A549 treated with Mapracorat at 1 μM for 4 hours (cell line): ENCODE measurements around the gene SHMT1. TPM values are rescaled to one million over a fixed set of nuclear protein-coding genes. Genes with fewer than 3 reads are reported as not detected.

Experiments
- total RNA-seq: library from RNA; stranded (reverse); fragments of 200-300 nt; extraction: Qiagen RNA extraction; gene quantifications from 5 replicates; pipeline ENCODE4 v1.2.3, GENCODE V29; 2022

The SHMT1 gene
- total RNA-seq: 42.8 to 49.1 TPM (median 47.7 TPM) in 5 replicates

DNA sequence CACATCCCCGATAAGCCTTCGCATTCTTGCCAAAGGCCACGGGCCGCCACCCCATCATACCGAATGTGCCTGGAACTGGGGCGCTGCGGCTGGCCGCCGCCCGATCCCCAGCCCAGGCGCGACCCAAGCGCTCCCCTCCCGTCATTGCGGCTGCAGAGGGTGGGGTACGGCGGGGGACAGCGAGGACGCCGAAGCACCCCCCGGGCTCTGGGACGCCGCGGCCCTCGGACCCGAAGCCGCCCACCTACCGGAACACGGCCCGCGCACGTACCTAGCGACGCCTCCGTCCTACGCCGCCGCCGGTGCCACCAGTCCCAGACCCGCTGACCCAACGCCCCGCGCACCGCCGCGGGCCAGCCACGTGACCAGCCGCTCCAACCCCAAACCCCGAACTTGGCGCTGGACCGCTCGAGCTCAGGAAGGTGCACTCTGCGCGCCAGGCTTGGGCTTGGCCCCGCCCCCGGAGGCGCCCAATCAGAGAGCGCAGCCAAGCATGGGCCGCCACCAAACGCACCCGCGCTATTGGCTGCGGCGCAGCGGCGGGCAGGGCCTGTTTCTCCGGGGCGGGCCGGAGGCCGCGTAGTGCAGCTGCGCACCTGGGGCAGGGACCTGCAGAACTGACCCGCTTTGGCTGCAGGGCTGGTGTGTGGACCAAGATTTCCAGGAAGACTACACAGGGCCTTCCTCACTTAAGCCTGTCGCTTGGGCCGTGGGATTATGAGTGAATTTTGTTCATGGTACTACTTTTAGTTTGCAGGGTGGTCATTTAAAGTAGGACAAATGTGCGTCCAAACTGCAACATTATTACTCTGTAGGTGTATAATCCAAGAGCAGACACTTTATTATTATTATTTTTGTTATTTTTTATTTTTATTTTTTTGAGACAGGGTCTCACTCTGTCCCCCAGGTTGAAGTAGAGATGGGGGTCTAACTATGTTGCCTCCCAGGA is at the start of gene SHMT1:
TSS of gene SHMT1 (minus strand) at position 450 of the 949 bp plus-strand sequence. CDS start 7,569 bp downstream, outside the sequence.

DNA sequence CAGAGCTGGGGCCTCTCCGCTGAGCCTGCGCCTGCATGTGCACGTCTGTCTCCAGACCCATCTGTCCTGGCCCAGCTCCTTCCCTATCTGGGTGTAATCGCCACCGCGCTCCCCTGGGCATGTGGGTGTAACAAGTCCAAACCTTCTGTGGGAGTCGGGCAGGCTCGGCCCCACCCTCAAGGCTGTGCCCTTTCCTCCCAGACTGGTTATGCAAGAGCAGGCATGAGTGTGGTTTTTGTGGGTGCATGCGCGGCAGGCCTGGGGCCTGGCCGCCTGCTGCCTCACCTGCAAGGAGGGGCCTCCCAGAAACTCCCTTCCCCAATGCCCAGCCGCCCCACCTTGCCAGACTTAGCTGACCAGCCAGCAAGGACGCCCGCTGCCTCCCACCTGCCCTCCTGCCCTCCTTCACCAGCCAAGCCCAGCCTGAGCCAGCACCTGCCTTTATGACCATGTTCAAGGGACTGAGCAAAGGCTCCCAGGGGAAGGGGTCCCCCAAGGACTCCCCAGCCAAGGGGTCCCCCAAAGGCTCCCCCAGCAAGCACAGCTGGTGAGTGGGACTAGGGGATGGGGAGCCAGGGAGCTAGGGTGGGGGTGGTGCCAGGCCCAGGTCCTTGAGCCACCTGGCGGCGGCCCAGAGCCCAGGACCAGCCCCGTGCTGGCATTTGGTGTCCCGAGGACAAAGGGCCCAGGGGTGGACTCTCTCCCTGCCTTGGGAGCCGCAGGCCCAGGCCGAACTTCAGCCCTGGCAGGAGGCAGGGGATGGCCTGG is 14.3 kb upstream of the SHMT1 start, which contains the start of gene EVPLL:
TSS of gene EVPLL (plus strand) at position 342 of the 768 bp plus-strand sequence. CDS start 3,160 bp downstream, outside the sequence.

DNA sequence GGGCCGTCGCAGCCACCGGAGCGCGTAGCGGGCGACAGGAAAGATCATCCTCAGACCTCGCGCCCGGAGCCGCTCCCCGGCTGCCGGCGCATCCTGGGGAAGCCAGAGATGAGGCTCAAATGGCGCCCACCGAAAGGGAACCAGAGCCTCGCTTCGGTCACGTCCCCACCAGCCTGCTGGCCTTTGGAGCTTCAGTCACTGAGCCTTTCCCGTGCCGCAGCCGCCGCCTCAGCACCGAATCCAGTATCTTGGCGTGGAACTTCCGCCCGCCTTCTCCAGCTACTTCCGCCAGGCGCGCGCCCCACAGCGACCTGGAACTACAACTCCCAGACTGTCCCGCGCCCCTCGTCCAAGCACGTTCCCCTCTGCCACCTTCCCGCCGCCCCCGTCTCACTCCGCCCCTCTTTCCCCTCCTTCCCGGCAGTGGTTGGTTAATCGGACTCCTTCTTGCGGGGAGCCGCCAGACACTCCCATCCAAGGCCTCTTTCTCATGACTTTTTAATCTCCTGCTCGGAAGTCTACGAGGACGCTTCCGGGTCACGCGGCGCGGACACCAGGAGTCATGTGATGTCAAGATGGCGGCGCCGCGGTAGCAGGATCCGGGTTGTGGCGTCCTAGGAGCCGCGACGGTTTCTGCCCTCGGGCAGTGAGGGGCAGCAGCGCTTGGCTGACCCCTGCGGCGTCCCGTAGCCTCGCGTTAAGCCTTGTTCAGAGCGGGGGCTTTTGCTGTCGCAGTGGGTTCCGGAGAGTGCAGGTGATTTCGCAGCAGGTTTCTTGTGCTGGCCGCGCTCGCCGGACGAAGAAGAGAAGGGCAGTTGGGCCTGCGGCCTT is 48.4 kb downstream of the SHMT1 start, which contains the start of the genes SMCR8 and TOP3A:
TSS of gene SMCR8 (plus strand) at position 563 of the 831 bp plus-strand sequence. CDS start 497 bp downstream, outside the sequence.
TSS of gene TOP3A (minus strand) at position 264 of the 831 bp plus-strand sequence. CDS start at position 48, 216 bp downstream.

Other genes starting within 250 kb of the SHMT1 start
- 47.1 to 60.1 TPM (median 49.9 TPM) in 5 replicates for gene ALKBH5, start 179.7 kb downstream of the SHMT1 start, total RNA-seq
- 10.8 to 16.8 TPM (median 16.2 TPM) in 5 replicates for gene LLGL1, start 137.9 kb downstream of the SHMT1 start, total RNA-seq
- gene FLII, start 104.8 kb downstream of the SHMT1 start, total RNA-seq: 228 to 260 TPM (median 255 TPM) in 5 replicates
- gene MIEF2, start 102.9 kb downstream of the SHMT1 start, total RNA-seq: 6.5 to 12.1 TPM (median 10.1 TPM) in 5 replicates
- 30.6 to 40.4 TPM (median 36.3 TPM) in 5 replicates for gene TOP3A, start 48.6 kb downstream of the SHMT1 start, total RNA-seq
- 13.2 to 16.3 TPM (median 14.7 TPM) in 5 replicates for gene SMCR8, start 48.3 kb downstream of the SHMT1 start, total RNA-seq
- not detected in 5 replicates for gene EVPLL, start 14.2 kb upstream of the SHMT1 start, total RNA-seq
- not detected in 5 replicates for gene LGALS9C, start 113.2 kb upstream of the SHMT1 start, total RNA-seq